H54 (cell line): ENCODE measurements around the gene PPIA.
A peak's percentile ranks its signal among the peaks of the same experiment; 100 is the strongest.
"Not testable (repeated sequence)": the region's sequence is repeated elsewhere in the genome, so short reads cannot be mapped to it uniquely, and the experiment has no call there.

ENCODE experiments used
- DNase-seq: peaks from one replicate; pipeline ENCODE4 v3.0.0; 2011; ENCODE audit warnings: low spot score, mixed read lengths; ENCODE audit not compliant: insufficient read length
- FAIRE-seq: peaks from 3 replicates; lab custom pipeline; 2011; peaks lifted over from hg19 to GRCh38; lab: Jason Lieb, UNC
- POLR2A ChIP-seq: IDR thresholded peaks from 2 replicates; pipeline ENCODE4 v1.6.1; 2011; ENCODE audit warnings: low read depth, mild to moderate bottlenecking, low read length

Gene PPIA

DNA sequence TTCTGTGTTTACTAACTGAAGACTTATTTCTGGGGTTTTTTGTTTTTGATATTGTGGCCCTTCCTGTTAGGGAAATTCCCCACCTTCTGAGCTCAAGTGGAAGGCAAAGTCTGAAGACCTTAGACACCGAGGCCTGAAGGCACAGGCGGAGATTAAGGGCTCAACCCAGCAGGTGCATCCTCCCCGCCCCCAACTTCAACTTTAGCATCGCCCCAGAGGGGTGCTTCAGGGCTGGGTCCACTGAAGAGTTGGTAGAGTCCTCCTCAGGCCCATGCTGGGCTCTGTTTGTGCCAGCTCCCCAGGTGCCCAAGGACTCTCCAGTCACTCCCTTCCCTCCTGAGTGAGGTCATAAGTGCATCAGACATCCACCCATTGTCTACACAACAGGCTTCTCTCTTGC is 9.4 kb upstream of the PPIA start:
- FAIRE-seq: no peak
- TF ChIP-seq POLR2A: no peak
- DNase-seq: no peak

DNA sequence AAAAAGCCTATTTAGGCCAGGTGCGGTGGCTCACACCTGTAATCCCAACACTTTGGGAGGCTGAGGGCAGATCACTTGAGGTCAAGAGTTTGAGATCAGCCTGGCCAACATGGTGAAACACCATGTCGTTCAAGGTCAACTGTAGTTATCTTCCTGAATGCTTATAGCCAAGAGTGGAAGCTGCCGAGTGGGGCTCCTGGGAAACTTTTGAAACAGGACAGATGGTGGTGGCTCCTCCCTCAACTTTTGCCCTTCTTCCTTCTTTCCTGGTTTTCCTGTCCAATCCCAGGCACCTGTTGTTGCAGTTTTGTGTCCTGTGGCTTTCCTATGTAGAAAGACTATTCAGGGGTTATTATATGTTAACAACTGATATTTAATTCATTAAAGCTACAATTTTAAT is 8.7 kb upstream of the PPIA start:
- no peak for TF ChIP-seq POLR2A
- DNase-seq (no peak), FAIRE-seq (no peak)

DNA sequence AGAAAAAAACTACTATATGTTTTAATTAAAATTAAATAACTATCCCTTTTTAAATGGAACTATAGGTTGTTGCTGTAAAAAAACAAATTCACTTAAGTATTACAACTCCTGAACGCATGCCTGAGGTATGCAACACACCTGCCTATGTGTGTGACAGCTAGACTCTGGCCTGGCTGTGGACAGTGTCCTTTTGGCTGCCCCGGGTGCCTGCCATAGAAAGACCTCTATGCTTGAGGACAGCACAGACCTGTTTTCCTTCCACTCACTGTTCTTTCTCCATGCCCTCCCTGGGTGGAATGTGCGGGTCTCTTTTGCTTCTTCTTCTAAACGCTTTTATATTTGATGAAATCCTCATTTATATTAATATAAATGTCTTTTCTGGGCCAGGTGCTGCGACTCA is 6.5 kb upstream of the PPIA start:
- no peak for FAIRE-seq
- no peak for DNase-seq

DNA sequence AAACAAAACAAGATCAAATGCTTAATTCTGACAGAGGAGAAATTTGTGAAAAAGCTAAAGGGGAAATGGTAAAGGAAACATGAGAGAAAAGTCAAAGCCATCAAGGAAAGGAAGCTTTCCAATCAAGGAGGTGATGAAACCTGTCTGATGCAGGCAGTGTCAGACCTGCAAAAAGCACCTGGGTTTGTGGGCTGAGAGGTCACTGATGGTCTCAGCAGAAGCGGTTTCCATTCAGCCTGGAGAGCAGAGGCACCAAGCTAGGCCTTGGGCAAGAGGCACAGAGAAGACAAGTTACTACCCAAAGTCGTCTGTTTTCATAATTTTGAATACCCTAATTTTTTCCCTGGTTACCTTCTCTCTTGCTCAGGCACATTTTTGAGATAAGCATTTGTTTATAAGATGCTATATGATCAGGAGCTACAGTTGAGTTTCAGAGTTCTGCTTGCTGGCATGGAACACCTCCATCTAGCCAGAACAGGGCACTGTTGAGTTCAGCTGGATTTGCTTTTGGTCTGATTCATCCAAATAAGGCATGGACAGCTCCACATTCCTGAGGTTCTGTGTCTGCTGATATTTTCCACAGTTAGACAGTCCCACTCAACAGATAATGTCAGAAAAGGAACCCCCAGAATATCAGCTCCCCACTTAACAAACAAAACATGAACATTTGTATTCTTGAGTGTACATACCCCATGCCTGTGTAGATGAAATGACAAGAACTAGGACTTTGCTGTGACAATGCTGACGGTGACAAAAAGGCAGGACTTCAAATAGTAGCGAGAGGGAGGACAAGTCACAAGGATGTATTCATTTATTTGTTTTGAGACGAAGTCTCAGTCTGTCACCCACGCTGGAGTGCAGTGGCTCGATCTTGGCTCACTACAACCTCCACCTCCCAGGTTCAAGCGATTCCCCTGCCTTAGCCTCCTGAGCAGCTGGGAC is 4.9 kb upstream of the PPIA start:
- FAIRE-seq (no peak), DNase-seq (no peak)
- no peak for TF ChIP-seq POLR2A

More for the DNA sequence above, 6.5 kb upstream of the PPIA start:
- TF ChIP-seq POLR2A: no peak

DNA sequence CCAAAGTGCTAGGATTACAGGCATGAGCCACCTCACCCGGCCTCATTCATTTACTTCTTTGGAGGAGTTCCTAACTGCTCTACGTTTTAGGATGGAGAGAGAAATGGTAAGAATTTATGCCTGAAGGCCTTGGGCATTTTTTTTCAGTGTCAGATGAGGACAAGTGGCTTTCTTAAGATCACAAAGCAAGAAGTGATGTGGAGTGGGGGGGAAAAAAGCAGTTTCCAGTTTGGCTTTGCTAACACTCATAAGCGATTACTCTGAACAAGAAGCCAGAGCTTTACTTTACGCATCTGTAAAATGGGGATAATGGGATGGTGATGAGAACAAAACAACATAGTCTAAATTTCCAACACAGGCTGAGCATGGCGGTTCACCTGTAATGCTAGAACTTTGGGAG is 2.6 kb upstream of the PPIA start:
- DNase-seq (no peak), FAIRE-seq (no peak)
- no peak for TF ChIP-seq POLR2A

DNA sequence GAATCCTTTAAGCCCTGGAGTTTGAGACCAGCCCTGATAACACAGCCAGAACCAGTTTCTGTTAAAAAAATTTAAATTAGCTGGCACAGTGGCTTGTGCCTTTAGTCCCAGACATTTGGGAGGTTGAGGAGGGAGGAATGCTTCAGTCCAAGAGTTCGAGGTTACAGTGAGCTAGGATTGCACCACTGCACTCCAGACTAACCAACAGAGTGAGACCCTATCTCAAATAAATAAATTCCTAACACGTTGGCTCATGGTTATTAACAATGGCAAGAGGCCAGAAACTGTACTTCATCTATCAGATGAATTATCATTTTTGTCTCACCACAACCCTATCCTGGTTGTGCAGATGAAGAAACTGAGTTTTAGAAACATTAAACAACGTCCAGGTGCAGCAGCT is 2.1 kb upstream of the PPIA start:
- FAIRE-seq (no peak), DNase-seq (no peak)
- no peak for TF ChIP-seq POLR2A

DNA sequence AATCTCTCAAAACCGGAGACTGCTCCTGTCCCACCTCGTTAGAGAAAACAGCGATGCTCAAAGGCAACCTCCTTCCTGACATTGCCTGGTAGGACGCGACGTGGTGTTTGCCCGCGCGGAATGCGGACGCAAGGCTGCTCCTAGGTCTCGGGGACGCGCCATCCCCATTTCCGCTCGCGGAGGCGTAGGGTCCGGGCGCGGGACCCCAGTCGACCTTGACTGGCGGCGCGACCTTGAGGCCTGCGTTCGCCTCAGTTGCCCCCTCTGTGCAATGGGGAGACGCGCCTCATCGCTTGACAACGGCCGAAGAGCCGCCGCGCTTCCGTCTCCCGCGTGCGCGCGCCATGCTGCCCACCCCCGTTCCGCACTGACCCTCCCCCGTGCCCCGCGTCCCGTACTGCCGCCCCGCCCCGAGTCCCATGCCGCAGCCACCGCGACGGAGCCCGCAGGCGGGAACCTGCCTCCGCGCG is 412 bp upstream of the PPIA start:
- DNase-seq: peak; percentile 85
- TF ChIP-seq POLR2A: peak; percentile 83
- no peak for FAIRE-seq

DNA sequence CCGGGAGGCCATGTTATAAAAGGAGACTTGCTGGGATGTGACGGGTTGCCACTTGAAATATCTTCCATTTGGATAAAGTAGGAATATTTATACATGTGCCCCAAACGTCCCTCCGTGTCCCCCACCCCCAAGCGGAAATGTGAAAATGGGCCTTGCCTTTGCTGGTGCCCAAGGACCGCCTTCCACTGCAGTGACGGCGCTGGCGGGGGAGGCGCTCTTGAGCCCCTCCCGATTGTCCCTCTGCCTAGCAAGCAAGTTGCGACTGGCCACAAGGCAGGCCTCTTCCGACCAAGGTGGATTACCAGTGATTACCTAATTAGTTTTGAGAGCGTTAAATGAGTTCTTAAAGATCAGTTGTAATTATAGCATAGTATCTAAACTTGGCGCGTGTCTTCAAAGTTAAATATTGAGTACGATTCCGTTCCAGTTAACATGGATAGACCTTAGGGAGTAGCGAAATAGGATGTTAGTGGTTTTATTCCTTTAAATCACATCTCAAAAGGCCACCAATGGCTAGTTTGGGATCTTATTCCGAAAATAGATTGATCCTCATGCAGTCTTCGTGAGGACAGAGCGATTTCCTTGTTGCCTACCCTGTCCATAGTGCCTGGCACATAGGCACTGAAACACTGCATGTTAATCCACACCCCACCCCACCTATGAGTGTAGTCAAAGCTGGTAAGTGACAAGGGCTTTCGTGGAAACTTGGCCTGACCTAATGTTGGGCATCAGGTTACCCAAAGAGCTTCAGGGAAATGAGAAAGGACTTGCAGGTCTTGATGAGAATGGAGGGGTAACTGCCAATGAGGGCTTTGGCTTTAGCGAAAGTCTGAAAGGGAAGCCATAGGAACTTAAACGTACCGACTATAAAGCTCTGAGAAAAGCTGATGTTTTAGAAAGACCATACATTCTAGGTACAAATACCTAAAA is 1.1 kb downstream of the PPIA start:
- DNase-seq (peak; percentile 86), FAIRE-seq (no peak)
- TF ChIP-seq POLR2A: peak; percentile 55

DNA sequence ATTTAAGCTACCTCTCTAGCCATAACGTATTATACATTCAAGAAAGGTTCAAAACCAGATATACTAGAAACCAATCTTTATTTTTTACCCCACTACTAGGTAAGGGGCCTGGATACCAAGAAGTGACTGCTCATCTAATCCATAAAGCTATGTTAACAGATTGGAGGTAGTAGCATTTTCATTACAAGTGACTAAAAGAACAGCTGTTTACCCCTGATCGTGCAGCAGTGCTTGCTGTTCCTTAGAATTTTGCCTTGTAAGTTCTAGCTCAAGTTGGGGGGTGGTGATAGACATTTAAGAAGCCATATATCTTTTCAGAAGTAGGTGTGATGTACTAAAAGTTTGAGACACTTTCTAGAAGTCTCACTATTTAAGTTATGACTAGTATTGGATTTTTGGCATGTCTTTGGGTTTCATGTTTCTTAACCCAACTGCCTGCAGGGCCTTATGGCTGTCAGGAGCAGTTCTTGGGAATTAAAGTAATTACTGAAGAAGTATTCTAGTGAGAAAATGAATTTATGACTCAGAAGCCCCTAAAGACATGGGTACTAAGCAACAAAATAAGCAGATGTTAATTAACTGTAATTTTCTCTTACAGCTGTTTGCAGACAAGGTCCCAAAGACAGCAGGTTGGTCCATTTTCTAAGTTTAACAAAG is 2.3 kb downstream of the PPIA start:
- FAIRE-seq (no peak), DNase-seq (no peak)
- no peak for TF ChIP-seq POLR2A

DNA sequence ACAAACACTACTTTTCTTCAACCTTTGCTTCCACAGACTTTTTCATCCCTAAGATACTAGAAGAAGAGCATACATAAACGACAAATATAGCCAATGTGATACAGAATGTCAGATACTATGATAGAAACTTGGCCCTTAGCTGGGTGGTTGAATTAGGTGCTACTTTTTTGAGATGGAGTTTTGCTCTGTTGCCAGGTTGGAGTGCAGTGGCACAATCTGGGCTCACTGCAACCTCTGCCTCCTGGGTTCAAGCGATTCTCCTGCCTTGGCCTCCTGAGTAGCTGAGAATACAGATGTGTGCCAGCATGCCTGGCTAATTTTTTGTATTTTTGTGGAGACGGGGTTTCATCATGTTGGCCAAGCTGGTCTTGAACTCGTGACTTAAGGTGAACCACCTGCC is 3.5 kb downstream of the PPIA start:
- TF ChIP-seq POLR2A: no peak
- FAIRE-seq (no peak), DNase-seq (no peak)

DNA sequence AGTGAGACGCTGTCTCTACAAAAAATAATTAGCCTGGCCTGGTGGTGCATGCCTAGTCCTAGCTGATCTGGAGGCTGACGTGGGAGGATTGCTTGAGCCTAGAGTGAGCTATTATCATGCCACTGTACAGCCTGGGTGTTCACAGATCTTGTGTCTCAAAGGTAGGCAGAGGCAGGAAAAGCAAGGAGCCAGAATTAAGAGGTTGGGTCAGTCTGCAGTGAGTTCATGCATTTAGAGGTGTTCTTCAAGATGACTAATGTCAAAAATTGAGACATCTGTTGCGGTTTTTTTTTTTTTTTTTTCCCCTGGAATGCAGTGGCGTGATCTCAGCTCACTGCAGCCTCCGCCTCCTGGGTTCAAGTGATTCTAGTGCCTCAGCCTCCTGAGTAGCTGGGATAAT is 5.4 kb downstream of the PPIA start:
- FAIRE-seq (no peak), DNase-seq (no peak)
- TF ChIP-seq POLR2A: no peak

DNA sequence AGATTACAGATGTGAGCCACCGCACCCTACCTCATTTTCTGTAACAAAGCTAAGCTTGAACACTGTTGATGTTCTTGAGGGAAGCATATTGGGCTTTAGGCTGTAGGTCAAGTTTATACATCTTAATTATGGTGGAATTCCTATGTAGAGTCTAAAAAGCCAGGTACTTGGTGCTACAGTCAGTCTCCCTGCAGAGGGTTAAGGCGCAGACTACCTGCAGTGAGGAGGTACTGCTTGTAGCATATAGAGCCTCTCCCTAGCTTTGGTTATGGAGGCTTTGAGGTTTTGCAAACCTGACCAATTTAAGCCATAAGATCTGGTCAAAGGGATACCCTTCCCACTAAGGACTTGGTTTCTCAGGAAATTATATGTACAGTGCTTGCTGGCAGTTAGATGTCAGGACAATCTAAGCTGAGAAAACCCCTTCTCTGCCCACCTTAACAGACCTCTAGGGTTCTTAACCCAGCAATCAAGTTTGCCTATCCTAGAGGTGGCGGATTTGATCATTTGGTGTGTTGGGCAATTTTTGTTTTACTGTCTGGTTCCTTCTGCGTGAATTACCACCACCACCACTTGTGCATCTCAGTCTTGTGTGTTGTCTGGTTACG is 6.0 kb downstream of the PPIA start:
- FAIRE-seq (no peak), DNase-seq (no peak)
- TF ChIP-seq POLR2A: no peak

DNA sequence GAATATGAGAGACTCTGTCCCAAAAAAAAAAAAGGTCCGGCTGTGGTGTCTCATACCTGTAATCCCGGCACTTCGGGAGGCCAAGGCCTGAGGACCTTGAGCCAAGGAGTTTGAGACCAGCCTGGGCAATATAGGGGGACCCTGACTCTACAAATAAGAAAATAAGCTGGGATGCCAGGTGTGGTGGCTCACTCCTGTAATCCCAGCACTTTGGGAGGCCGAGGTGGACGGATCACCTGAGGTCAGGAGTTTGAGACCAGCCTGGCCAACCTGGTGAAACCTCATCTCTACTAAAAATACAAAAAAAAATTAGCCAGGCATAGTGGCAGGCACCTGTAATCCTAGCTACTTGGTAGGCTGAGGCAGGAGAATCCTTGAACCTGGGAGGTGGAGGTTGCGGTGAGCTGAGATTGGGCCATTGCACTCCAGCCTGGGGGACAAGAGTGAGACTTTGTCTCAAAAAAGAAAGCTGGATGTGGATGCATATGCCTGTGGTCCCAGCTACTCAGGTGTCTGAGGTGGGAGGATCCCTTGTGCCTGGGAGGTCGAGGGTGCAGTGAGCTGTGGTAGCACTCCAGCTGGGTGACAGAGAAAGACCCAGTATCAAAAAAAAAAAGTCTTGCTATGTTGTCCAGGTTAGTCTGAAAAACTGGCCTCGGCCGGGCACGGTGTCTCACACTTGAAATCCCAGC is 7.5 kb downstream of the PPIA start:
- FAIRE-seq, DNase-seq: not testable (repeated sequence)
